ENCODE data around the gene KCNMB2.

The KCNMB2 gene

DNA sequence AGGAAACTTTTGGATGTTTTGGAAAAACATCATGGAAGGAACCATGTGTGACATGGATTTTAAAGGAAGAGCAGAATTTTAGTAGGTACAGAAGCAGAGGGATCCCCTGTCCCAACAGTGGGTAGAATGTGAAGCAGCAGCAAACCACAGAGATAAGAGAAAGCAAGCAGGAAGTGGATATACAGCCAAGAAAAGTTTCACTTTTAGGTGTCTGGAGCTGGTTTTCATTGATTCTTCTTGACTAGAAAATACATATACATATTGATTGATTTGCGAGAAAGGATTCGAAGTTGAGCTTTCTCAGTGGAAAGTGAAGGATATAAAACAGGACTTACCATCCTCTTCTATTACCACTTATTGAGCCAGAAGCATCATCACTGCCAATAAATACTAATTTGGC is 133.5 kb downstream of the KCNMB2 start:
- DNase-seq (ENCODE audit: insufficient read length, low spot score) = no peak
- TF ChIP-seq, protein P1, sequence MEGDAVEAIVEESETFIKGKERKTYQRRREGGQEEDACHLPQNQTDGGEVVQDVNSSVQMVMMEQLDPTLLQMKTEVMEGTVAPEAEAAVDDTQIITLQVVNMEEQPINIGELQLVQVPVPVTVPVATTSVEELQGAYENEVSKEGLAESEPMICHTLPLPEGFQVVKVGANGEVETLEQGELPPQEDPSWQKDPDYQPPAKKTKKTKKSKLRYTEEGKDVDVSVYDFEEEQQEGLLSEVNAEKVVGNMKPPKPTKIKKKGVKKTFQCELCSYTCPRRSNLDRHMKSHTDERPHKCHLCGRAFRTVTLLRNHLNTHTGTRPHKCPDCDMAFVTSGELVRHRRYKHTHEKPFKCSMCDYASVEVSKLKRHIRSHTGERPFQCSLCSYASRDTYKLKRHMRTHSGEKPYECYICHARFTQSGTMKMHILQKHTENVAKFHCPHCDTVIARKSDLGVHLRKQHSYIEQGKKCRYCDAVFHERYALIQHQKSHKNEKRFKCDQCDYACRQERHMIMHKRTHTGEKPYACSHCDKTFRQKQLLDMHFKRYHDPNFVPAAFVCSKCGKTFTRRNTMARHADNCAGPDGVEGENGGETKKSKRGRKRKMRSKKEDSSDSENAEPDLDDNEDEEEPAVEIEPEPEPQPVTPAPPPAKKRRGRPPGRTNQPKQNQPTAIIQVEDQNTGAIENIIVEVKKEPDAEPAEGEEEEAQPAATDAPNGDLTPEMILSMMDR (IDR thresholded peaks at IDR 0.05; ENCODE audit: insufficient read depth, missing control alignments) = no peak
- FAIRE-seq = no peak

- FAIRE-seq = no peak
- no peak for DNase-seq (ENCODE audit: insufficient read length, low spot score)
- TF ChIP-seq, protein P1 (IDR thresholded peaks at IDR 0.05; ENCODE audit: insufficient read depth, missing control alignments) = no peak
These were observed 135.1 kb downstream of the KCNMB2 start for GRCh38 chr3:178671377-178671776.

DNA sequence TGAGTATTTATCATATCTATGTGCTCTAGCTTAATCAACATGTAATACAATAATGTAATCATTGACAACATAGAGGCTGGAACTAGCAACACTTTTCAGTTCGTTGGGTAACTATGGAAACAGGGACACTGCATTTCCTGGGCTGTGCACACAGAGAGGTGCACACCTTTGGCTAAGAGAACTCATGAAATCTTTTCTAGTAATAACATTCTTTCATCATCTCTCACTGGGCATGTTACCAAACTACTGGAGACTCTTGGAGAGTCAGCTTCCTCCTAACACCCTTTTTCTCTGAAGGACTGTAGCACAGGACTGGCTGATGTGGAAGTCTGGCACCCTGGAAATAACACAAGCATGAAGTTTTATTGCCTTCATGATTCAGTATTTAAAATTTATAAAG is 135.6 kb downstream of the KCNMB2 start:
- TF ChIP-seq, protein P1 (IDR thresholded peaks at IDR 0.05; ENCODE audit: insufficient read depth, missing control alignments) = no peak
- DNase-seq (ENCODE audit: insufficient read length, low spot score) (no peak), FAIRE-seq (no peak)

- DNase-seq (ENCODE audit: insufficient read length, low spot score) (no peak), FAIRE-seq (no peak)
- TF ChIP-seq, protein P1 (IDR thresholded peaks at IDR 0.05; ENCODE audit: insufficient read depth, missing control alignments) = no peak
These were observed 136.0 kb downstream of the KCNMB2 start for GRCh38 chr3:178672275-178672674.

- DNase-seq (ENCODE audit: insufficient read length, low spot score) (no peak), FAIRE-seq (no peak)
- TF ChIP-seq, protein P1 (IDR thresholded peaks at IDR 0.05; ENCODE audit: insufficient read depth, missing control alignments) = no peak
These were observed 137.3 kb downstream of the KCNMB2 start for GRCh38 chr3:178673529-178673928.

GRCh38 chr3:178676077-178676476 is 139.8 kb downstream of the KCNMB2 start:
- TF ChIP-seq, protein P1 (IDR thresholded peaks at IDR 0.05; ENCODE audit: insufficient read depth, missing control alignments) = no peak
- FAIRE-seq (no peak), DNase-seq (ENCODE audit: insufficient read length, low spot score) (no peak)

GRCh38 chr3:178676942-178677790 is 140.9 kb downstream of the KCNMB2 start:
- TF ChIP-seq, protein P1 (IDR thresholded peaks at IDR 0.05; ENCODE audit: insufficient read depth, missing control alignments) = no peak
- no peak for DNase-seq (ENCODE audit: insufficient read length, low spot score)
- FAIRE-seq = no peak

All from D721Med (cell line).